Measurements from ENCODE around the gene KCTD3.

DNA sequence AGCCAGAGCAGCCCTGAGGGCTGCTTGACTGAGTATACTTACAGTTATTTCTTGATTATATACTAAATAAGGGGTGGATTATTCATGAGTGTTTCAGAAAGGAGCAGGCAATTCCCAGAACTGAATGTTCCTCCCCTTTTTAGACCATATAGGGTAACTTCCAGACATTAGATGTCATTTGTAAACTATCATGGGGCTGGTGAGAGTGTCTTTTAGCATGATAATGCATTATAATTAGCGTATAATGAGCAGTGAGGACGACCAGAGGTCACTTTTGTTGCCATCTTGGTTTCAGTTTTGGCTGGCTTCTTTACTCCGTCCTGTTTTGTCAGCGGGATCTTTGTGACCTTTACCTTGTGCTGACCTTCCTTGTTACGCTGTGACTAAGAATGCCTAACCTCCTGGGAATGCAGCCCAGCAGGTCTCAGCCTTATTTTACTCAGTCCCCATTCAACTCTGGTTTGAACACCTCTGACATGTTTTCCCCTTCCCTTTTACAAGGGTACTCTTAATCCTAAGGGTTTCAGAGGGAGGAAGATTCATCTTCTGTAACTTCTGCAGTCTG, 16.2 kb downstream of the KCTD3 start:
- no peak for TF ChIP-seq POLR2A (IDR thresholded peaks at IDR 0.05)
- TF ChIP-seq, protein P1, sequence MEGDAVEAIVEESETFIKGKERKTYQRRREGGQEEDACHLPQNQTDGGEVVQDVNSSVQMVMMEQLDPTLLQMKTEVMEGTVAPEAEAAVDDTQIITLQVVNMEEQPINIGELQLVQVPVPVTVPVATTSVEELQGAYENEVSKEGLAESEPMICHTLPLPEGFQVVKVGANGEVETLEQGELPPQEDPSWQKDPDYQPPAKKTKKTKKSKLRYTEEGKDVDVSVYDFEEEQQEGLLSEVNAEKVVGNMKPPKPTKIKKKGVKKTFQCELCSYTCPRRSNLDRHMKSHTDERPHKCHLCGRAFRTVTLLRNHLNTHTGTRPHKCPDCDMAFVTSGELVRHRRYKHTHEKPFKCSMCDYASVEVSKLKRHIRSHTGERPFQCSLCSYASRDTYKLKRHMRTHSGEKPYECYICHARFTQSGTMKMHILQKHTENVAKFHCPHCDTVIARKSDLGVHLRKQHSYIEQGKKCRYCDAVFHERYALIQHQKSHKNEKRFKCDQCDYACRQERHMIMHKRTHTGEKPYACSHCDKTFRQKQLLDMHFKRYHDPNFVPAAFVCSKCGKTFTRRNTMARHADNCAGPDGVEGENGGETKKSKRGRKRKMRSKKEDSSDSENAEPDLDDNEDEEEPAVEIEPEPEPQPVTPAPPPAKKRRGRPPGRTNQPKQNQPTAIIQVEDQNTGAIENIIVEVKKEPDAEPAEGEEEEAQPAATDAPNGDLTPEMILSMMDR (IDR thresholded peaks at IDR 0.05) = no peak

Measured in right lobe of liver (tissue), 4 donors.